HG02763 (cell line): Measurements from ENCODE around the gene FSTL4.

Experiments used
- ATAC-seq: cut with Tn5 transposase; IDR thresholded peaks from one replicate; pipeline ENCODE4 v1.9.1; 2021; ENCODE audit warnings: mild to moderate bottlenecking, moderate library complexity; ENCODE audit not compliant: unreplicated experiment

Gene FSTL4

GRCh38 chr5:133372293-133372937 is 239.9 kb downstream of the FSTL4 start:
- ATAC-seq: no peak

DNA sequence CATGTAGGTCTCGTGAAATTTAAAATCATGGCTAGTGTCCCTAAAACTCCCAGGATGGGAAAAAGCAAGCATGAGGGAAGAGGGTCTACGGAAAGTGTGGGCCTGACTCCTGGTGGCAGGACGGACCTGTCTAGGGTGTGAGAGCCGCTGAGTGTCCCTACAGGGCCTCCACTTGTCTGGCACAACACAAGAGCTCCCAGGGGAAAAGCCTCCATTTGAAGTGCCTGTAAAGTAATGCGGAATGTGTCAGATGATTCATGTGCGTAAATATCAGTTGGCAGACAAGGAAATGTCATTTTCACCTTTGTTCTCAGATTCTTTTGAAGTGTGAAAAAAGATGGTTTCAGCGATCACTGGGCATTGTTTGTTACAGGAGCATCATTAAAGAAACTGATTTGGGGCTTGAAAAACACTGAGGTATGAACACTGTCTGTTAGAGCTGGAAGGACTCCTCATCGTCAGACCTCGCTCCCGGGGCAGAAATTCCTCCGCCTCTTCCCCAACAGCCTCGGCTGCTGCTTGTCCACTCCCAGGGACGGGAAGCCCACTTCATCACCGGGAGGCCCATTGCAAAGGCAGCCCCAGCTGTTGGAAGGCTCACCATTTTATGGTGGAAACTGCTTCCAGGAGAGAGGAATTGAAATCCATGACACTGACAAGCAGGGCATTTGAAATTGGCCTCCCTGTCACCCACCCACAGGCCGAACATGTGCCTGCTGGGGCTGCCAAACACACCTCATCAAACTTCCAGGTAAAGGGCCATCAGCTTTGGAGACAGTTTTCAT is 240.8 kb downstream of the FSTL4 start:
- no peak for ATAC-seq

DNA sequence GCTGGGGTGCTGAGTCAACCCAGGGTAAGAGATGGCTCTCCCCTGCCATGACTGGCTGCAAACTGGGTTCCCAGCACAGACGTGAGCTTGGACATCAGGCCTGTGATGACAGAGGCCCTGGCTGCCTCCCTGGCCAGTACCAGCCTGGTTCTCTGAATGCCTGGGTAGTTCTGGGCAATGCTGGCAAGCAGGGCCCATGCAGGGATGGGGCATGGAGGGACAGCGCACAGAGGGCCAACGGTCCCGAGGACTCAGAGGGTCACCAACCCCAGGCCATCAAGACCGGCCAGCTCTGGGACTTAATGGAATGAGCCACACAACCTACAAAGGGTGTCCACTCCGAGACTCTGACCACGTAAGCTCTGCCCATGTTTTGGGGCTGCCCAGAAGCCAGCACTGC is 241.4 kb downstream of the FSTL4 start:
- no peak for ATAC-seq

GRCh38 chr5:133370036-133370831 is 242.1 kb downstream of the FSTL4 start:
- no peak for ATAC-seq

- no peak for ATAC-seq
These were observed 243.2 kb downstream of the FSTL4 start for GRCh38 chr5:133368916-133369783.

GRCh38 chr5:133367984-133368383 is 244.4 kb downstream of the FSTL4 start:
- no peak for ATAC-seq

- ATAC-seq: no peak
These were observed 245.1 kb downstream of the FSTL4 start for GRCh38 chr5:133367071-133367786.

GRCh38 chr5:133366438-133366837 is 245.9 kb downstream of the FSTL4 start:
- no peak for ATAC-seq

DNA sequence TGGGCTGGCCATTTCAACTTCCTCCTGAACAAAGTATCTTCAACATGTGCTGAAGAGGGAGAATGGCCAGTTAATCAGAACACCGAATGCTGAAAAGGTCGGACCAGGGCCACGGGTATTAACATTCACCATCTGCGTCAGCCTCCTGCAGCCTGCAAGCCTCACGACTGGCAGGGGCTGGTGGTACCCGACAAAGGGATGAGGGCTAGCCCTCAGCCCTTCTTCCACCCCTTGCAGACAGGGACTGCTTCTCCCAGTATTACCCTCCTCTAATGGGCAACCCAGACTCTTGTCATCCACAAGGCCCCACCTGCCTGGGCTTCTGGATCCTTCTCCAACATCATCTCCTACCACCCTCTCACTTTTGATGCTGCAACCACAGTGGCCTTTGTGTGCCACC is 246.6 kb downstream of the FSTL4 start:
- no peak for ATAC-seq

DNA sequence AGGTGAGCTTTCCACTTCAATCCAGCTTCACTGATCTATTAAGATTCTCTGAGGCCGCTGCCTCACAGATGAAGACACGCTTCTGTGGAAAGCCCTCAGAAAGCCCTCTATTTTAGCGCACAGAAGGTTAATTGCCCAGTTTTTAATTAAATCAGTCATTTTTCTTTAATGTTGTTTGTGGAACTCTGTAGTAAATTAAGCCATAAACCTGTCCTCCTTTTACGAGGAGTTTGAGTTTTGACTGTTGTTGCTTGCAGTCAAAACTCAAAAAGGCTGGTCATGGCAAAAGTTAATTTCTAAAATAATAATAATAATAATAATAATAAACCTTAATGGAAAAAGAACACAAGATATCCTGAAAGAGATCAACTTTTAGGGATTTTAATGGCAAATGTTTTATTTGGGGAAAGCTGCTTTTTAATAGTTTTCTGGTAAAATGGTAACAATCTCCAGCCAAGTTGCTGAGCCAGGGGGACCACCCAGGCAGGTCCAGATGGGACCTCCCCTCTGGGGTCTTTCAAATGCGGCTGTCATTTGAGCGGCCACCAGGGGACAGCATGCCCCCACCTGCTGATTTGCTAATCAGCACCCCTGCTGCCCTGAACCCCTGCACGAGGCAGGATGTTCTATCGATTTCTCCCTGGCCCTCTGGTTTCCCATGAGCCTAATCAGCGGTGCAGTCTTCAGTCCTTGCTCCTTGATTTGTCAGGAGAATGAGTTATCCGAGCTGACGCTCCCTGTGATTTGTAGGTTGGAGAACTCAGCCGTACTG is 247.2 kb downstream of the FSTL4 start:
- no peak for ATAC-seq

- no peak for ATAC-seq
These were observed 248.3 kb downstream of the FSTL4 start for GRCh38 chr5:133363807-133364587.

GRCh38 chr5:133362438-133362837 is 249.9 kb downstream of the FSTL4 start:
- ATAC-seq: no peak

DNA sequence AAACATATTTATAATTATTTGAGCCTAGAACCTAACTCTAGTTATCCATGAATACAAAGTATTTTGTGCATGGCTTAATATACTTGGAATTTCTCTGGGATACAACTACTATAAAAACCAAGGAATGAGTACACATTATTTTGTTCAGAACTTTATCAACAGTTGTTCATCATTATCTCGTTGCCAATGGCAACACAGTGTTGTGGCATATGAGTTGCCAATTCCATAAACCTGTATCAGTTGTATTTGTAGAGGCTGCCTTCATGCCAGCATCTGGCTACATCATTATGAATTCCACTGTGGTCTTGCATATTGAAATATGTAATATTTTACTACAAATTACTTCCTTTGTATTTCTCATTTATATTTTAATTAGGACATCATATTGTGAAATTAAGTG is 250.4 kb downstream of the FSTL4 start:
- ATAC-seq: no peak

DNA sequence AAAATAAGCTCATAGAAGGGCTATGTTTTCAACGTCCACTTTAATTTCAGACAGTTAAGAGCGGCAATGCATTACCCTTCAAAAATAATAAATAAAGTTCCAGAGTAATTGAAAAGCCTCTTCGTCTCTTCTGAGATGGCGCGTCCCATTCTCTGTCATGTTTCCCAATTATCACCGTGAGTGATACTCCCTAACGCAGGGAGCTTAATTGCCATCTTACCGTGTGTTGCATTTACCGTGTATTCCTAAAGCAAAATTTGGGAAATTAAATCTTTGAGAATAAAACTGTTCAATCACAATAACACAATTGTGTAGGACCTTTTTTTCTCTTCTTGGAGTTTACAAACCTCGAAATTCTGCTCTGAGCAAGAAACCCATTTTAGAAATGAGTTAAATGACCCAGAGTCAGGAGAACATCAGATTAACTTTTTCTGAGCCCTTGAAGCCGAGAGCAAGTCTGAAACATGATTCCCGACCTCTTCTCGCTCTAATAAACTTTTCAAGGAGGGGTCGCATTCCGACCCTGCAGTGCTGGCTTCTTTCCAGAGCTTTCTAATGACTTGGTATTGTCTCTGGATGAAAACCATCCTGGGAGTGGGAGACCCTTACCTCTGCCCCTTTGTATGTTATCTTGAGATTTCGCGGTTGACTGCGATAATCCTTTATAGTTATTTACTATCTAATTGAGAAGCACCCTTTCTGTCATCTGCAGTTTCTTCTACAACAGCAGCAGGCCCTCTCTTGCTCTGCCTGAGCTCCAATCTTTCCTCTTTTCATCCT is 251.5 kb downstream of the FSTL4 start:
- ATAC-seq: no peak

GRCh38 chr5:133359861-133360260 is 252.5 kb downstream of the FSTL4 start:
- no peak for ATAC-seq

- no peak for ATAC-seq
These were observed 254.1 kb downstream of the FSTL4 start for GRCh38 chr5:133358271-133358670.

GRCh38 chr5:133357758-133358157 is 254.6 kb downstream of the FSTL4 start:
- ATAC-seq: no peak

- no peak for ATAC-seq
These were observed 255.3 kb downstream of the FSTL4 start for GRCh38 chr5:133356984-133357421.
